Measurements from ENCODE around the gene ROPN1. TPM values are rescaled to one million over a fixed set of nuclear protein-coding genes. Genes with fewer than 3 reads are reported as not detected.
"Not testable (repeated sequence)": the region's sequence is repeated elsewhere in the genome, so short reads cannot be mapped to it uniquely, and the experiment has no call there.

The ROPN1 gene
- total and polyA plus RNA-seq, 10 of the 15 experiments (the other 5 are each of a cell fraction or from before 2014, with no cell fraction given) = not detected

DNA sequence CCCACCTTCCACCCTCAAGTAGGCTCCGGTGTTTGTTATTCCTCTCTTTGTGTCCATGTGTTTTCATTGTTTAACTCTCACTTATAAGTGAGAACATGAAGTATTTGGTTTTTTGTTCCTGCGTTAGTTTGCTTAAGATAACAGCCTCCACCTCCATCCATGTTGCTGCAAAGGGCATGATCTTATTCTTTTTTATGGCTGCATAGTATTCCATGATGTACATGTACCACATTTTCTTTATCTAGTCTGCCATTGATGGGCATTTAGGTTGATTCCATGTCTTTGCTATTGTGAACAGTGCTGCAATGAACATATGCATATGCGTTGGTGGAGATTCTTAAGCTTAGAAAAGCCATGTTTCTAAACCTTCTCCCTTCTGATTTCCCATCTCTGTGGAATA lies 44.3 kb upstream of the ROPN1 start:
- SMC1A ChIA-PET (ENCODE audit: uncharacterized antibody, unreplicated experiment); RAD21 ChIA-PET (ENCODE audit: unreplicated experiment); H3K79me2 ChIP-seq (ENCODE audit: control insufficient read depth, insufficient read depth, low read length); FAIRE-seq; intact Hi-C loops (cut with micrococcal nuclease; ENCODE audit: unreplicated experiment); POLR2A ChIA-PET; H3K4me2 ChIP-seq (ENCODE audit: control insufficient read depth, insufficient read depth); in situ Hi-C loops (cut with MboI); H3K9ac ChIP-seq (ENCODE audit: control insufficient read depth, insufficient read depth, low read length); H3K36me3 ChIP-seq (ENCODE audit: control insufficient read depth in 2 of 2, insufficient read depth in 2 of 2, low read length in 1 of 2); H3K9me3 ChIP-seq (replicated peaks; ENCODE audit: control insufficient read depth, insufficient read depth, low read length); H4K20me1 ChIP-seq (ENCODE audit: control insufficient read depth, insufficient read depth); DNase-seq (ENCODE audit: low read depth, low spot score); H3K4me3 ChIP-seq; BruUV-seq (replicated peaks); H3K27ac ChIP-seq (ENCODE audit: control insufficient read depth, insufficient read depth); H3K4me1 ChIP-seq (ENCODE audit: control insufficient read depth, insufficient read depth, low read length); ATAC-seq; H2AFZ ChIP-seq (ENCODE audit: control insufficient read depth, low read depth, low read length): not testable (repeated sequence)
- CTCF ChIA-PET = interaction anchor here (1.3 kb wide), 1 partner anchor 27 kb away, joined by 3 read pairs; no protein-coding TSS in a partner anchor
- 48% methylated on average over 3 of the region's 3 CpGs for WGBS (ENCODE audit: insufficient coverage, insufficient replicate concordance, low lambda C conversion rate, missing lambda C conversion rate)
- H3K27me3 ChIP-seq (replicated peaks in 1 of 2; ENCODE audit: control insufficient read depth in 2 of 2, insufficient read depth in 2 of 2, low read length in 1 of 2) = peaks cover 6 to 21% of the 10 kb centered on the region in 2 experiments

GRCh38 chr3:124035463-124036121 lies 43.7 kb upstream of the ROPN1 start:
- ATAC-seq (no peak), DNase-seq (ENCODE audit: low read depth, low spot score) (no peak), FAIRE-seq (no peak)
- POLR2A ChIA-PET = no interaction called here
- no peaks in the 10 kb centered on the region for H3K36me3 ChIP-seq (ENCODE audit: control insufficient read depth in 2 of 2, insufficient read depth in 2 of 2, low read length in 1 of 2)
- no peak overlapping the region for H2AFZ ChIP-seq (ENCODE audit: control insufficient read depth, low read depth, low read length)
- H3K4me1 ChIP-seq (ENCODE audit: control insufficient read depth, insufficient read depth, low read length) = no peaks in the 10 kb centered on the region
- no peak overlapping the region for H3K27ac ChIP-seq (ENCODE audit: control insufficient read depth, insufficient read depth)
- BruUV-seq (replicated peaks) = no TSS peak
- H3K4me3 ChIP-seq = no peak overlapping the region
- RAD21 ChIA-PET (ENCODE audit: unreplicated experiment) = no interaction called here
- H3K79me2 ChIP-seq (ENCODE audit: control insufficient read depth, insufficient read depth, low read length) = no peaks in the 10 kb centered on the region
- no peaks in the 10 kb centered on the region; the same call in 2 of the 3 replicates for H3K9me3 ChIP-seq (replicated peaks; ENCODE audit: control insufficient read depth, insufficient read depth, low read length)
- CTCF ChIA-PET = no interaction called here
- no peak overlapping the region for H3K4me2 ChIP-seq (ENCODE audit: control insufficient read depth, insufficient read depth)
- WGBS (ENCODE audit: insufficient coverage, insufficient replicate concordance, low lambda C conversion rate, missing lambda C conversion rate) = 0% methylated on average over 1 of the region's 1 CpG
- no peak overlapping the region for H3K9ac ChIP-seq (ENCODE audit: control insufficient read depth, insufficient read depth, low read length)
- TF ChIP-seq TCF3 (IDR thresholded peaks at IDR 0.05; ENCODE audit: borderline replicate concordance, insufficient read depth, low read depth, low read length) (no peak), FOS (IDR thresholded peaks at IDR 0.05; ENCODE audit: borderline replicate concordance, extremely low read depth, insufficient read length) (no peak), RAD51 (IDR thresholded peaks at IDR 0.05) (no peak), CEBPZ (IDR thresholded peaks at IDR 0.05; ENCODE audit: low read depth, low read length) (no peak), CREB1 (IDR thresholded peaks at IDR 0.05; ENCODE audit: low read depth) (no peak), FOXM1 (IDR thresholded peaks at IDR 0.05; ENCODE audit: low read depth, low read length) (no peak), NR2F1 (conservative IDR thresholded peaks at IDR 0.05) (no peak), RBBP5 (conservative IDR thresholded peaks at IDR 0.05) (no peak), TCF12 (IDR thresholded peaks at IDR 0.05; ENCODE audit: low read depth, low read length) (no peak)
- TF ChIP-seq, protein P1, sequence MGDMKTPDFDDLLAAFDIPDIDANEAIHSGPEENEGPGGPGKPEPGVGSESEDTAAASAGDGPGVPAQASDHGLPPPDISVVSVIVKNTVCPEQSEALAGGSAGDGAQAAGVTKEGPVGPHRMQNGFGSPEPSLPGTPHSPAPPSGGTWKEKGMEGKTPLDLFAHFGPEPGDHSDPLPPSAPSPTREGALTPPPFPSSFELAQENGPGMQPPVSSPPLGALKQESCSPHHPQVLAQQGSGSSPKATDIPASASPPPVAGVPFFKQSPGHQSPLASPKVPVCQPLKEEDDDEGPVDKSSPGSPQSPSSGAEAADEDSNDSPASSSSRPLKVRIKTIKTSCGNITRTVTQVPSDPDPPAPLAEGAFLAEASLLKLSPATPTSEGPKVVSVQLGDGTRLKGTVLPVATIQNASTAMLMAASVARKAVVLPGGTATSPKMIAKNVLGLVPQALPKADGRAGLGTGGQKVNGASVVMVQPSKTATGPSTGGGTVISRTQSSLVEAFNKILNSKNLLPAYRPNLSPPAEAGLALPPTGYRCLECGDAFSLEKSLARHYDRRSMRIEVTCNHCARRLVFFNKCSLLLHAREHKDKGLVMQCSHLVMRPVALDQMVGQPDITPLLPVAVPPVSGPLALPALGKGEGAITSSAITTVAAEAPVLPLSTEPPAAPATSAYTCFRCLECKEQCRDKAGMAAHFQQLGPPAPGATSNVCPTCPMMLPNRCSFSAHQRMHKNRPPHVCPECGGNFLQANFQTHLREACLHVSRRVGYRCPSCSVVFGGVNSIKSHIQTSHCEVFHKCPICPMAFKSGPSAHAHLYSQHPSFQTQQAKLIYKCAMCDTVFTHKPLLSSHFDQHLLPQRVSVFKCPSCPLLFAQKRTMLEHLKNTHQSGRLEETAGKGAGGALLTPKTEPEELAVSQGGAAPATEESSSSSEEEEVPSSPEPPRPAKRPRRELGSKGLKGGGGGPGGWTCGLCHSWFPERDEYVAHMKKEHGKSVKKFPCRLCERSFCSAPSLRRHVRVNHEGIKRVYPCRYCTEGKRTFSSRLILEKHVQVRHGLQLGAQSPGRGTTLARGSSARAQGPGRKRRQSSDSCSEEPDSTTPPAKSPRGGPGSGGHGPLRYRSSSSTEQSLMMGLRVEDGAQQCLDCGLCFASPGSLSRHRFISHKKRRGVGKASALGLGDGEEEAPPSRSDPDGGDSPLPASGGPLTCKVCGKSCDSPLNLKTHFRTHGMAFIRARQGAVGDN (IDR thresholded peaks at IDR 0.05) = no peak
- H3K27me3 ChIP-seq (replicated peaks in 1 of 2; ENCODE audit: control insufficient read depth in 2 of 2, insufficient read depth in 2 of 2, low read length in 1 of 2) = peaks cover 6 to 21% of the 10 kb centered on the region in 2 experiments
- intact Hi-C loops (cut with micrococcal nuclease; ENCODE audit: unreplicated experiment) (no loop called here), in situ Hi-C loops (cut with MboI) (no loop called here)
- SMC1A ChIA-PET (ENCODE audit: uncharacterized antibody, unreplicated experiment) = no interaction called here
- H4K20me1 ChIP-seq (ENCODE audit: control insufficient read depth, insufficient read depth) = no peaks in the 10 kb centered on the region
